C4-2B (cell line): ENCODE data around the gene CNGA2.

ENCODE experiments used
- CTCF ChIP-seq: fragments of 450-650 bp; conservative IDR thresholded peaks from 2 replicates; pipeline ENCODE4 v1.5.1; 2017; ENCODE audit warnings: mild to moderate bottlenecking
- ZFX ChIP-seq: fragments of 450-650 bp; IDR thresholded peaks from 2 replicates; pipeline ENCODE4 v1.6.1; 2017

GRCh38 chrX:151789179-151789800 lies 54.7 kb downstream of the CNGA2 start:
- no peak for TF ChIP-seq CTCF
- TF ChIP-seq ZFX = no peak
